HepG2 (cell line): ENCODE measurements around the gene GRK5. TPM values are rescaled to one million over a fixed set of nuclear protein-coding genes. Genes with fewer than 3 reads are reported as not detected.

Experiments used
- ATAC-seq: fragments of 200-7000 bp; cut with Tn5 transposase; 3 replicates; pipeline ENCODE4 v1.9.1; 2020; ENCODE audit warnings: mild to moderate bottlenecking, moderate library complexity
- BruUV-seq: library from RNA; stranded (reverse); fragments of 400-500 nt; replicated peaks from 2 replicates; lab custom pipeline; 2021; lab: Mats Ljungman, UMichigan
- CTCF ChIA-PET: fragments of 300-600 bp; formaldehyde crosslinking; extraction: SDS; loops from one replicate; lab custom pipeline; 2021; ENCODE audit warnings: low total read pairs, inconsistent platforms, low intra/inter-chr PET ratio; lab: Yijun Ruan, JAX
- POLR2A ChIA-PET: fragments of 350-600 bp; sonication (Branson Sonifier 250); formaldehyde crosslinking; loops from one replicate; lab custom pipeline; 2020; ENCODE audit warnings: antibody characterized with exemption, inconsistent platforms; lab: Yijun Ruan, JAX
- DNase-seq: peaks from one replicate; pipeline ENCODE4 v3.0.0-alpha.2; 2015; ENCODE audit warnings: low spot score
- FAIRE-seq: peaks from 3 replicates; lab custom pipeline; 2011; peaks lifted over from hg19 to GRCh38; lab: Jason Lieb, UNC
- H2AFZ ChIP-seq: one replicate; pipeline ENCODE4 v1.6.1; 2011; ENCODE audit warnings: low read length, inconsistent platforms
- H3K27ac ChIP-seq: fragments of 300-600 bp; 3 replicates; pipeline ENCODE4 v1.8.0; 2011; ENCODE audit warnings: mixed run types, mild to moderate bottlenecking, mixed read lengths, low read length, inconsistent platforms; ENCODE audit not compliant: insufficient read depth; ENCODE audit errors: extremely low read length
- H3K27me3 ChIP-seq, 2 experiments: fragments of 200-600 bp in 1 of 2; 2 replicates in 1 of 2; 3 replicates in 1 of 2; pipeline versions ENCODE4 v1.6.0 to v1.8.0; 2011; ENCODE audit warnings: low read length in 2 of 2, mild to moderate bottlenecking in 2 of 2, moderate library complexity in 2 of 2, inconsistent platforms in 1 of 2; ENCODE audit not compliant: insufficient read depth in 2 of 2, control insufficient read depth in 1 of 2
- H3K36me3 ChIP-seq, 2 experiments: fragments of 200-600 bp in 1 of 2; replicated peaks in 1 of 2; 2 replicates in 1 of 2; 3 replicates in 1 of 2; pipeline versions ENCODE4 v1.5.1 to v1.8.0; 2011; ENCODE audit warnings: low read length in 2 of 2, inconsistent platforms in 1 of 2; ENCODE audit not compliant: insufficient read depth in 2 of 2, control insufficient read depth in 1 of 2
- H3K4me1 ChIP-seq: 2 replicates; pipeline ENCODE4 v1.5.1; 2012; ENCODE audit warnings: low read length, inconsistent platforms; ENCODE audit not compliant: insufficient read depth
- H3K4me2 ChIP-seq: 2 replicates; pipeline ENCODE4 v1.6.0; 2011; ENCODE audit warnings: low read depth, low read length, inconsistent platforms
- H3K4me3 ChIP-seq, 3 experiments: fragments of 200-600 bp in 1 of 3; sonication (generic), shearing (Covaris generic) in 1 of 3; replicated peaks in 1 of 3; 2 replicates each; pipeline ENCODE4 v1.5.1; 2011 to 2016; ENCODE audit warnings: low read length in 3 of 3, inconsistent platforms in 2 of 3, low read depth in 2 of 3, mild to moderate bottlenecking in 2 of 3, control low read depth in 1 of 3, mixed read lengths in 1 of 3; ENCODE audit not compliant: insufficient read depth in 1 of 3
- H3K79me2 ChIP-seq: one replicate; pipeline ENCODE4 v1.6.1; 2011; ENCODE audit warnings: low read length, inconsistent platforms; ENCODE audit not compliant: insufficient read depth
- H3K9ac ChIP-seq: 2 replicates; pipeline ENCODE4 v1.6.0; 2011; ENCODE audit warnings: mild to moderate bottlenecking, low read depth, low read length, inconsistent platforms; ENCODE audit not compliant: insufficient read depth
- H3K9me3 ChIP-seq: 2 replicates; pipeline ENCODE4 v1.5.1; 2012; ENCODE audit warnings: mild to moderate bottlenecking, low read length
- H4K20me1 ChIP-seq: 2 replicates; pipeline ENCODE4 v1.6.0; 2011; ENCODE audit warnings: inconsistent platforms, mild to moderate bottlenecking, low read length, moderate library complexity; ENCODE audit not compliant: insufficient read depth
- ATF1 ChIP-seq: IDR thresholded peaks from 2 replicates; pipeline ENCODE4 v1.6.1; 2016; ENCODE audit warnings: mild to moderate bottlenecking, control low read depth
- GFI1 ChIP-seq: sonication (generic); formaldehyde crosslinking; IDR thresholded peaks from 2 replicates; pipeline ENCODE4 v1.5.0; 2020; ENCODE audit warnings: missing genetic modification reagents, mild to moderate bottlenecking, borderline replicate concordance
- IRF9 ChIP-seq: sonication (generic); formaldehyde crosslinking; IDR thresholded peaks from 2 replicates; pipeline ENCODE4 v1.8.0; 2022; ENCODE audit warnings: missing genetic modification reagents, mild to moderate bottlenecking, borderline replicate concordance
- KLF13 ChIP-seq: sonication (generic); formaldehyde crosslinking; IDR thresholded peaks from 2 replicates; pipeline ENCODE4 v1.4.0; 2020; ENCODE audit warnings: mild to moderate bottlenecking, missing genetic modification reagents
- MYNN ChIP-seq: sonication (generic); formaldehyde crosslinking; IDR thresholded peaks from 2 replicates; pipeline ENCODE4 v1.4.0; 2020; ENCODE audit warnings: mild to moderate bottlenecking, low read depth, missing genetic modification reagents
- TFE3 ChIP-seq: IDR thresholded peaks from 2 replicates; pipeline ENCODE4 v1.6.1; 2016
- ZFP90 ChIP-seq: sonication (generic); formaldehyde crosslinking; IDR thresholded peaks from 2 replicates; pipeline ENCODE4 v1.8.0; 2022; ENCODE audit warnings: missing genetic modification reagents, mild to moderate bottlenecking, inconsistent platforms, borderline replicate concordance
- ZNF333 ChIP-seq: sonication (generic); formaldehyde crosslinking; IDR thresholded peaks from 2 replicates; pipeline ENCODE4 v1.4.0; 2020; ENCODE audit warnings: mild to moderate bottlenecking, missing genetic modification reagents, borderline replicate concordance
- ZNF432 ChIP-seq: sonication (generic); formaldehyde crosslinking; IDR thresholded peaks from 2 replicates; pipeline ENCODE4 v1.5.0; 2020; ENCODE audit warnings: missing genetic modification reagents, mild to moderate bottlenecking, borderline replicate concordance
- ZNF737 ChIP-seq: sonication (generic); formaldehyde crosslinking; IDR thresholded peaks from 2 replicates; pipeline ENCODE4 v1.5.0; 2020; ENCODE audit warnings: missing genetic modification reagents, mild to moderate bottlenecking, borderline replicate concordance
- ZNF792 ChIP-seq: IDR thresholded peaks from 2 replicates; pipeline ENCODE4 v1.6.1; 2016
- ZNF839 ChIP-seq: sonication (generic); formaldehyde crosslinking; IDR thresholded peaks from 2 replicates; pipeline ENCODE4 v1.4.0; 2020; ENCODE audit warnings: missing genetic modification reagents, mild to moderate bottlenecking, borderline replicate concordance
- WGBS: methylation state at CpG from one replicate; pipeline ENCODE4 v1.1.6; 2017; ENCODE audit warnings: low lambda C conversion rate; 5-methylcytosine and 5-hydroxymethylcytosine counted together
- in situ Hi-C: cut with HindIII; loops from 2 replicates; pipeline ENCODE4 v1.10.0; 2017; ENCODE audit warnings: low pct_unique_long_range_greater_than_20kb; ENCODE audit not compliant: extremely low pct_ligation_motif_present
- intact Hi-C: fragments of 100-400 bp; cut with micrococcal nuclease; formaldehyde crosslinking; loops from one replicate; pipeline ENCODE4 v1.10.0; 2022; ENCODE audit not compliant: unreplicated experiment
- polyA plus RNA-seq, 8 experiments: library from polyadenylated mRNA; depleted of rRNA in 3 of 8; stranded (reverse) in 7 of 8; unstranded in 1 of 8; fragments of >200 nt; fragmentation: Illumina TruSeq in 4 of 8; extraction: Trizol in 4 of 8; gene quantifications; 2 replicates each; pipeline versions ENCODE4 v1.2.1 to v1.2.3, GENCODE V29; 2011 to 2016; ENCODE audit warnings: low read depth in 4 of 8, missing spikeins in 1 of 8, mixed read lengths in 1 of 8; ENCODE audit not compliant: insufficient read depth in 1 of 8
- total RNA-seq, 5 experiments: library from RNA; depleted of rRNA; stranded (reverse); fragments of >200 nt; fragmentation: Illumina TruSeq; extraction: Trizol; gene quantifications; 2 replicates each; pipeline ENCODE4 v1.2.3, GENCODE V29; 2016; ENCODE audit warnings: low read depth in 1 of 5
- TF ChIP-seq, protein P1 (sequence below): sonication (generic); formaldehyde crosslinking; IDR thresholded peaks from 2 replicates; pipeline ENCODE4 v1.4.0; 2020; ENCODE audit warnings: missing genetic modification reagents, borderline replicate concordance

The GRK5 gene
- total and polyA plus RNA-seq, 2 of the 13 experiments (the other 11 are each of a cell fraction or from before 2014, with no cell fraction given) = 10.4 to 12.6 TPM

DNA sequence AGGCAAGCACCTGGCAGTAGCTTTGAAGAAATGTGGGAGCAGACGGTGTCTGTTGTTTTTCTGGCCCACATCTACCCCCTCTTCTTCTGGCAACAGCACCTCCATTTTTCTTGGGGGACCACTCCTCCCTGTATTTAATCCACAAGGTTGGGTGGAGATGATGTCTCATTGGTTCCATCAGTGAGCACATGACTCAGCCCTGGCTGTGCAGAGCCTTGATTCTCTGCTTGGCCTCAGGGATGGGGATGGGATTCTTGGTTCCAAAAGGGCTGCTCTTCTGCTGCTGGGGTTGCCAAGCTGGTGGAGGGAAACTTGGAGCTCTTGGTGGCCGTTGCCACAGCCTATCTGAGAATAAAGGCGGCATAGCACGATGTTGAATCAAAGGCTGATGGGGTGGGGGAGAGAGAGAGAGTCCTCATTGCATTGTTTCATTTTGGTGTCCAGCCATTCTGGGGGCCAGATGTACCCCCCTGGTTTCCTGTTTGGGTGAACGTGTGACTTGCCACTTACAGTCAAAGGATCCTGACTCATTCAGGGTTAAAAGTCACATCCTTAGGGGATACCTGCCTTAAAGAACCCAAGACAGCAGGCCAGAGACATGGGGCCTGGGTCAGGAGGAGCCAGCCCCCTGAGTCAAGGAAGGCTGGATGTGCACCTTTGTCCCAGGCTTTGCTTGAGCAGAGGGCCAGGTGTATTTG is 25.9 kb downstream of the GRK5 start:
- no peaks in the 10 kb centered on the region for H3K27me3 ChIP-seq
- peaks cover 66% of the 10 kb centered on the region for H3K4me1 ChIP-seq
- H3K9me3 ChIP-seq = no peaks in the 10 kb centered on the region
- WGBS = 76% methylated on average over 5 of the region's 5 CpGs
- no peaks in the 10 kb centered on the region; a peak in 1 of 5 replicates for H3K36me3 ChIP-seq
- ChIA-PET POLR2A (interaction anchor here (0.7 to 1.8 kb wide), 5 partner anchors 11 to 90 kb away, joined by 3 to 4 read pairs (median 3); partner anchors contain the start of gene GRK5), CTCF (no interaction called here)
- peaks cover 18% of the 10 kb centered on the region for H3K79me2 ChIP-seq
- TF ChIP-seq ZNF839 (CRISPR knock-in tag) = no peak
- TF ChIP-seq IRF9 (CRISPR knock-in tag) = no peak
- TF ChIP-seq ZFP90 (CRISPR knock-in tag) = no peak
- TF ChIP-seq ZNF432 (CRISPR knock-in tag) = no peak
- TF ChIP-seq, protein P1, sequence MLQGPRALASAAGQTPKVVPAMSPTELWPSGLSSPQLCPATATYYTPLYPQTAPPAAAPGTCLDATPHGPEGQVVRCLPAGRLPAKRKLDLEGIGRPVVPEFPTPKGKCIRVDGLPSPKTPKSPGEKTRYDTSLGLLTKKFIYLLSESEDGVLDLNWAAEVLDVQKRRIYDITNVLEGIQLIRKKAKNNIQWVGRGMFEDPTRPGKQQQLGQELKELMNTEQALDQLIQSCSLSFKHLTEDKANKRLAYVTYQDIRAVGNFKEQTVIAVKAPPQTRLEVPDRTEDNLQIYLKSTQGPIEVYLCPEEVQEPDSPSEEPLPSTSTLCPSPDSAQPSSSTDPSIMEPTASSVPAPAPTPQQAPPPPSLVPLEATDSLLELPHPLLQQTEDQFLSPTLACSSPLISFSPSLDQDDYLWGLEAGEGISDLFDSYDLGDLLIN (CRISPR knock-in tag) = no peak
- no peak for TF ChIP-seq ATF1 (CRISPR knock-in tag)
- TF ChIP-seq ZNF737 (CRISPR knock-in tag) = no peak
- TF ChIP-seq TFE3 (CRISPR knock-in tag) = no peak
- no peak for TF ChIP-seq ZNF792 (CRISPR knock-in tag)
- TF ChIP-seq MYNN (CRISPR knock-in tag) = no peak
- no peak for TF ChIP-seq KLF13 (CRISPR knock-in tag)
- TF ChIP-seq ZNF333 (CRISPR knock-in tag) = no peak
- TF ChIP-seq GFI1 (CRISPR knock-in tag) = no peak
- no peak for FAIRE-seq
- ATAC-seq = no peak
- no peak overlapping the region for H3K9ac ChIP-seq
- no peak overlapping the region for H3K4me2 ChIP-seq
- no TSS peak for BruUV-seq
- no peak for DNase-seq
- no peak overlapping the region for H3K27ac ChIP-seq
- no peaks in the 10 kb centered on the region for H4K20me1 ChIP-seq
- no peak overlapping the region for H2AFZ ChIP-seq
- in situ Hi-C loops = no loop called here
- H3K4me3 ChIP-seq = no peak overlapping the region
- intact Hi-C loops = no loop called here
